Body of pancreas (tissue), 4 donors: ENCODE measurements around the gene ARHGEF7. TPM values are rescaled to one million over a fixed set of nuclear protein-coding genes. Genes with fewer than 3 reads are reported as not detected.

Experiments used
- ATAC-seq: fragments of 150-250 bp; one replicate; pipeline ENCODE4 v1.9.1; 2016
- DNase-seq, 4 donors: peaks; one replicate each; pipeline ENCODE4 v3.0.0-alpha.2; 2019
- H3K27ac ChIP-seq, 4 donors: fragments of 200-600 bp; sonication (generic); 1 replicate in 3 of 4; 2 replicates in 1 of 4; pipeline versions ENCODE4 v1.5.1 to v1.6.1; 2016 to 2019; ENCODE audit warnings: mild to moderate bottlenecking in 1 of 4, mixed read lengths in 1 of 4, moderate library complexity in 1 of 4
- H3K27me3 ChIP-seq, 2 donors: fragments of 200-600 bp; sonication (generic); one replicate each; pipeline ENCODE4 v1.6.0; 2016; ENCODE audit warnings: mild to moderate bottlenecking in 1 of 2
- H3K36me3 ChIP-seq, 2 donors: fragments of 200-600 bp; sonication (generic); replicated peaks in 1 of 2; 2 replicates each; pipeline ENCODE4 v1.5.1; 2016; ENCODE audit warnings: low read depth in 2 of 2; ENCODE audit not compliant: insufficient read depth in 1 of 2
- H3K4me1 ChIP-seq: fragments of 200-600 bp; sonication (generic); one replicate; pipeline ENCODE4 v1.6.0; 2016
- H3K4me3 ChIP-seq, 2 donors: fragments of 200-600 bp; sonication (generic); 1 replicate in 1 of 2; 2 replicates in 1 of 2; pipeline ENCODE4 v1.5.1; 2016 to 2019
- H3K9me3 ChIP-seq, 3 donors: fragments of 200-600 bp; sonication (generic); 1 replicate in 2 of 3; 2 replicates in 1 of 3; pipeline ENCODE4 v1.5.1; 2016
- CTCF ChIP-seq, 7 experiments: fragments of 450-650 bp in 4 of 7; fragments of 200-600 bp in 3 of 7; sonication (generic) in 3 of 7; IDR thresholded peaks; one replicate each; pipeline ENCODE4 v1.5.1; 2016 to 2019; ENCODE audit warnings: antibody characterized with exemption in 7 of 7
- POLR2A ChIP-seq, 3 donors: fragments of 450-650 bp; IDR thresholded peaks; one replicate each; pipeline ENCODE4 v1.6.1; 2016; ENCODE audit warnings: antibody characterized with exemption in 3 of 3, mild to moderate bottlenecking in 2 of 3
- WGBS, 2 donors: methylation state at CpG; one replicate each; pipeline ENCODE4 v1.1.5; 2017; 5-methylcytosine and 5-hydroxymethylcytosine counted together
- intact Hi-C: fragments of 100-400 bp; cut with DNase I; formaldehyde crosslinking; loops from one replicate; pipeline ENCODE4 v1.15.1; 2023
- total RNA-seq, 2 donors: library from RNA; depleted of rRNA; stranded (reverse); fragments of >200 nt; gene quantifications; one replicate each; pipeline ENCODE4 v1.1.0, GENCODE V29; 2016

ARHGEF7 gene
- total RNA-seq, 2 donors from 2014 or later = 27.5 to 81.4 TPM

GRCh38 chr13:111323950-111324651 lies 209.0 kb downstream of the ARHGEF7 start:
- Histone ChIP-seq H3K27ac (no peak overlapping the region), H3K9me3 (no peaks in the 10 kb centered on the region), H3K36me3 (no peaks in the 10 kb centered on the region), H3K4me1 (no peaks in the 10 kb centered on the region), H3K27me3 (no peaks in the 10 kb centered on the region), H3K4me3 (no peak overlapping the region)
- TF ChIP-seq POLR2A (IDR thresholded peaks at IDR 0.05) (no peak), CTCF (IDR thresholded peaks at IDR 0.05) (no peak)
- WGBS, 2 donors = 72 to 84% methylated on average over 13 to 16 of the region's 17 CpGs
- no peak for ATAC-seq
- intact Hi-C loops = no loop called here
- DNase-seq = no peak

GRCh38 chr13:111324736-111325135 lies 209.6 kb downstream of the ARHGEF7 start:
- Histone ChIP-seq H3K4me3 (no peak overlapping the region), H3K27me3 (no peaks in the 10 kb centered on the region), H3K4me1 (no peaks in the 10 kb centered on the region), H3K36me3 (no peaks in the 10 kb centered on the region), H3K27ac (no peak overlapping the region), H3K9me3 (no peaks in the 10 kb centered on the region)
- intact Hi-C loops = no loop called here
- DNase-seq (no peak), ATAC-seq (no peak)
- no peak for TF ChIP-seq CTCF (IDR thresholded peaks at IDR 0.05)
- TF ChIP-seq POLR2A (IDR thresholded peaks at IDR 0.05) = no peak
- WGBS, 2 donors = 72 to 79% methylated on average over 13 to 14 of the region's 14 CpGs

- H3K9me3 ChIP-seq = no peaks in the 10 kb centered on the region
- H3K27ac ChIP-seq = no peak overlapping the region
- no peak overlapping the region for H3K4me3 ChIP-seq
- TF ChIP-seq POLR2A (IDR thresholded peaks at IDR 0.05) (no peak), CTCF (IDR thresholded peaks at IDR 0.05) (no peak)
- ATAC-seq (no peak), DNase-seq (no peak)
- no peaks in the 10 kb centered on the region for H3K36me3 ChIP-seq
- no peaks in the 10 kb centered on the region for H3K4me1 ChIP-seq
- H3K27me3 ChIP-seq = no peaks in the 10 kb centered on the region
- 79 to 83% methylated on average over 18 to 28 of the region's 28 CpGs for WGBS, 2 donors
- intact Hi-C loops = no loop called here
Observed at GRCh38 chr13:111325146-111325890, 210.2 kb downstream of the ARHGEF7 start.

GRCh38 chr13:111325941-111326620 lies 211.0 kb downstream of the ARHGEF7 start:
- no peaks in the 10 kb centered on the region for H3K36me3 ChIP-seq
- no peak overlapping the region for H3K4me3 ChIP-seq
- no peaks in the 10 kb centered on the region for H3K9me3 ChIP-seq
- no peaks in the 10 kb centered on the region for H3K27me3 ChIP-seq
- ATAC-seq = no peak
- no peak for DNase-seq
- TF ChIP-seq POLR2A (IDR thresholded peaks at IDR 0.05) (no peak), CTCF (IDR thresholded peaks at IDR 0.05) (no peak)
- intact Hi-C loops = no loop called here
- no peaks in the 10 kb centered on the region for H3K4me1 ChIP-seq
- WGBS, 2 donors = 85 to 88% methylated on average over 35 to 37 of the region's 37 CpGs
- H3K27ac ChIP-seq = no peak overlapping the region
